Measurements from ENCODE around the gene PCBD1.

GRCh38 chr10:70932392-70933196 lies 44.2 kb upstream of the PCBD1 start:
- no peak for TF ChIP-seq POLR2A (IDR thresholded peaks at IDR 0.05)
- TF ChIP-seq CTCF (IDR thresholded peaks at IDR 0.05): no peak
